NCI-H146 treated with DMSO at 0.1 percent for 48 hours (cell line): ENCODE data around the gene PCDHGB1.
"Not testable (repeated sequence)": the region's sequence is repeated elsewhere in the genome, so short reads cannot be mapped to it uniquely, and the experiment has no call there.

ENCODE experiments used
- DNase-seq: peaks from one replicate; lab custom pipeline; 2025; ENCODE audit not compliant: unreplicated experiment; lab: John Stamatoyannopoulos, UW

PCDHGB1 gene

GRCh38 chr5:141349917-141350619 lies at the start of gene PCDHGB1:
Gene PCDHGB1, plus strand, starts transcription at chr5:141350099. Its CDS starts 162 bp downstream, at chr5:141350261.
- DNase-seq = peak; percentile 50

DNA sequence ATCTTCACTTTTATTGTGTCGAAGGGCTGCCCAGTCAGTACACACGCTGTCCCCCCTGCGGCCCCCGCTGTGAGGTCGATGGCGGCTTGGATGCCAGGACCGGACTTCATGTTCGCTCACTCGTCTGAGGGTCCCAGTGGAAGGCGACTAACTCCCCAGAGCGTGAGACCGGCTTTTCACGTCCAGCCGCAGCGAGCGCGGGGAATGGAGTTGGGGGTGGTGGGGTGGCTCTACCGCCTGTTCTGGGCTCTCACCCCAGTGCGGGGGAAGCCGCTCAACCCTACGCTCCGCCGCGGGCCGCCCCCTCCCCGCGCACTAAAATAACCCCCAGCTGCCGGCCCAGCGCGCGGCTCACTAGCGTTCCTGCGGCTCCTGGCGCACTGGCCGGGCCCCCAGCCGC lies 46.1 kb upstream of the PCDHGB1 start, which contains the start of gene SLC25A2:
SLC25A2 (minus strand) TSS at position 294 of the 400 bp plus-strand sequence; CDS start at position 110, 184 bp downstream.
- DNase-seq = no peak

GRCh38 chr5:141306630-141307029 lies 43.3 kb upstream of the PCDHGB1 start:
- DNase-seq = no peak

GRCh38 chr5:141313711-141314110 lies 36.2 kb upstream of the PCDHGB1 start:
- DNase-seq = no peak

- not testable (repeated sequence) for DNase-seq
Observed at GRCh38 chr5:141316963-141317362, 32.9 kb upstream of the PCDHGB1 start.

DNA sequence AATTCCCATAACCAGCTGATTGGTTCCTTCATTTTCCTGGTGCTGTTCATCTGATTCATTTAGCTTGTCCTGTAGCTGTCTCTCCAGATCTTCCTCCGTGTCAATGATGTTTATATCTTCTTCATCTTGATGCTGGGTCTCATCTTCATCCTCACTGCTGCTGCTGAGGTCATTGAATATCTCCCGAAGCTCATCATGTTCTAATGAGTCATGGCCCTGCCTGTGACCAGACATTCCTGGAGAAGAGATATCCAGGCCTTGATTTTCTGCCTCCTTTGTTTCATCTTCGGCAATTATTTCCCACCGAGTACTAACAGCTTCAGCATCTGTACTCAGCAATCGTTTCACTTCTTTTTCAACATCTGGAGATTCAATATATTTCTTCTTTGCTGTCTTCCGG lies 30.7 kb upstream of the PCDHGB1 start:
- no peak for DNase-seq

GRCh38 chr5:141319699-141320098 lies 30.2 kb upstream of the PCDHGB1 start:
- no peak for DNase-seq

DNA sequence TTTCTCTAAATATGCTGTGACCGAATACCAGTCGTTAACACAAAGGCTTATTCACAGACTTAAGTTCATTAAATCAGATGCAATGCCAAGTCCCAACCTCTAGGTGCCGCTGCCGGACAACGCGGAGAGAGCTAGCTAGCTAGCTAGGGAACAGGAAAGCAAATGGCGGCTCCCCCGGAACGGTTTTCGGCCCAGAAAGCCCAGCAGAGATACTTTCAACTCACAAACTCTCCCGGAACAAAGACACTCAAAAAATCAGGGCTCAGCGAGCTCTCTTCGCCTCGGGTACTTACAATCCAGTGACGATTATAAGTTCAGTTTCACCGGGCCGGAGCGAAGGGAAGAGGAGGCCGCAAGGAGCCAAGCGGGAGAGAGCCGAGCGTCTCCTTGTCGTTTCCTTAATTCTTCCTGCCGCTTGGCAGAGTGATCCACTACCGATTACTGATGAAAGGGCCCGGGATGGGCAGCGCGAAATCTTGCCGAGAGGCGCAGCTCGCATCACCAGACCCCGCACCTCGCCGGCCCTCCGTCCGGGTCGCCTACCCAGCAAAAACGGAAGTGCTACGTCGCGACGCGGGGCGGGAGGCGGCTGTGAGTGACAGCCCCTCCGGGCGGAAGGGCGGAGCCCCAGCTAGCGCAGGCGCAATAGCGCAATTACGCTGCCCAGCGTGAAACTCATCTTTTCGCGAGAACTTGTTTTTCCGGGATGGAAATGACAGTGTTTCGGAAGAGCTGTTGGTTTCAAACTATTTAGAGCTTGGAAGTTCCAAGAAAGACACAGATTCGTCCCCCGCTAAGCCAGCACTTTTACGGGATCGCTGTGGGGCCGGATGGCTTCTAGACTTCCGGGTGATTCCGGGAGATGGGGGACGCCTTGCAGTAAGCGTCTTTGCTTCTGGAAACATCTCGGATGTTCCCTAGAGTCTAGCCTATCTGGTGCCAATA lies 29.4 kb upstream of the PCDHGB1 start, which contains the start of gene TAF7:
TAF7 (minus strand) TSS at position 560 of the 945 bp plus-strand sequence. CDS start 740 bp downstream, outside the sequence.
- DNase-seq = peak; percentile 49

DNA sequence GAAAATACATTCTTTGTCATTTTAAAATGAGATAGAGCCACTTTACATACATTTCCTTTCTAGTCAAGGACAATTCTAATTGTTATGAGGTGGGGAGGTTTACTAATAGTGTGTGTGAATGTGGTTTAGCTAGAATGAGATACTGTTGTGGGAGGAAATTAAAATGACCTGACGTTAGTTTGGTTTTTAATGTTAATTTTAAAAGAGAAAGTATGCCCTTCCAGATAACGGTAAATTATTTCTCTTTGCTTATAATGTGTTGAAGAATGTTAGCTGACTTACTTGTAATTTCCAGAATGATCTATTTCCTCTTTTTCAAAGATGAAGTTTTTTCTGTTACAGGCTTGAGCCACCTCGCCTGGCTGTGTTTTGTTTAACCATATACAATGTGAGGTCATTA lies 27.6 kb upstream of the PCDHGB1 start:
- no peak for DNase-seq

DNA sequence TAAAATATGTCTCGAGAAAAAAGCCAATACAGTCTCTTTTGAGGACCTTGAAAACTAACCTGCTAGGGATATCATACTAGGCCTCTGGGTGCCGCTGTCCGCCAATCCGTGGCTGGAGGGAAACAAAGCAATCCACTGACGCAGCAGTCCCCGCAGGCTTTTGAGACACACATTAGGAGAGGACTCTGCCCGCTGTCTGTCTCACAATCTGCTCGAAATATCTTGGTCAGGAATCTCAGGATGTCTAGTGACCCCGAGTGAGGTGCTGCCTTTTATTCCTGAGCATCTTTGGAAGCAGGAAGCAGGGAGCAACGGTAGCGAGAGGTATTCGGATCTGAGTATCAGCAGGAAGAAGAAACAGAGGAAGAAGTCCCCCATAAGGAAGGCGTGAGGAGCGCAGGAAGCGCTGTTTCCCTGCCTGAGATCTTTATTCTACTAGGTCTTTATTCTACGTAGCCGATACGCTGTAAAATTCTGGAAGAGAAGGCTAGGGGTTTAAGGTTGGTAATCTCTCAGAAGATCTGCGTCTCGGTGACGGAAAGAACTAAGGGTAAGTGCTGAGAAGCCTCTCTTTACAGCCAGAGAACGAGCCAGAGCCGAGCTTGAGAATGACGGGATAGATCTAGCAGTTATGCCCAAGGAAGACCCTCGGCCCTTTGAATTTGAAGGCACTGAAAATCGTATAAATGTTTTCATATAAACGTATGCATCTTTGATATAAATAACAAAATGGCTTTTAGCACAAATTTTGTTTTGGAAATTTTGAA lies 23.6 kb upstream of the PCDHGB1 start:
- DNase-seq = peak; percentile 63

- DNase-seq = no peak
Observed at GRCh38 chr5:141328231-141328630, 21.7 kb upstream of the PCDHGB1 start.

GRCh38 chr5:141330299-141331080 lies 19.4 kb upstream of the PCDHGB1 start, which contains the start of gene PCDHGA1:
Gene PCDHGA1, plus strand, starts transcription at chr5:141330514.
- DNase-seq = no peak

GRCh38 chr5:141332571-141332970 lies 17.3 kb upstream of the PCDHGB1 start:
- not testable (repeated sequence) for DNase-seq

DNA sequence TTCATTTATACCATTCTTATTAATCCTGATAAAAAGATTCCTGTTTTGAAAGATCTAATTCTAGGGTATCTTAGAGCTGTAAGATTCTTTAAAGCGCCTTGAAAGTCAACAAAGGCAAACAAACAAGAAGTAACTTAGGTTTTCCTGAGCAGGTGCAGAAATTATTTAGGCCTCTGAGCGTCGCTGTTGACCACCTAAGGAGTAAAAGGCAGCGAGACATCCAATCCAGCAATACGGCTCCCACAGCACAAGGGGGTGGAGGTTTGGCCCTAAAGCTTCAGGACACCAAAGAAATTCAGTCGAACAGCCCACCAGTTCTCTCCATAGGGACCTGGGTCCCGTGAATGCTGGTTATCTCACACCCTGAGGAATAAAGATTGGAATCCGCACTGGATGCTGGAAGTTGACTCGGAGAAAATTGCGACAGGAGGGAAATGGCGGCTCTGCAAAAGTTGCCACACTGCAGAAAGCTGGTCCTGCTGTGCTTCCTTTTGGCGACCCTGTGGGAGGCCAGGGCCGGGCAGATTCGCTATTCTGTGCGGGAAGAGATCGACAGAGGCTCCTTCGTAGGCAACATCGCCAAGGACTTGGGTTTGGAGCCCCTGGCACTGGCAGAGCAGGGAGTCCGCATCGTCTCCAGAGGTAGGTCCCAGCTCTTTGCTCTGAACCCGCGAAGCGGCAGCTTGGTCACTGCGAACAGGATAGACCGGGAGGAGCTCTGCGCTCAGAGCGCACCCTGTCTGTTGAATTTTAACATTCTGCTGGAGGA lies 11.2 kb upstream of the PCDHGB1 start, which contains the start of gene PCDHGA2:
PCDHGA2 (plus strand) TSS at position 223 of the 769 bp plus-strand sequence.
- DNase-seq = no peak

GRCh38 chr5:141340781-141341354 lies 9.0 kb upstream of the PCDHGB1 start:
- not testable (repeated sequence) for DNase-seq

GRCh38 chr5:141342773-141343172 lies 7.1 kb upstream of the PCDHGB1 start:
- DNase-seq = no peak

- DNase-seq = no peak
Observed at GRCh38 chr5:141343242-141343952, 6.5 kb upstream of the PCDHGB1 start, which contains the start of gene PCDHGA3. Gene PCDHGA3, plus strand, starts transcription at chr5:141343829. Its CDS starts 205 bp downstream, at chr5:141344034.

- no peak for DNase-seq
Observed at GRCh38 chr5:141343953-141344463, 5.9 kb upstream of the PCDHGB1 start.
